Right lobe of liver (tissue), 4 donors: ENCODE results near the gene SLC45A1.

Source experiments
- POLR2A ChIP-seq: fragments of 450-650 bp; IDR thresholded peaks from one replicate; pipeline ENCODE4 v1.6.1; 2017; ENCODE audit warnings: antibody characterized with exemption, mild to moderate bottlenecking
- TF ChIP-seq, protein P1 (sequence below), 4 donors: fragments of 200-600 bp in 3 of 4; fragments of 450-650 bp in 1 of 4; IDR thresholded peaks; one replicate each; pipeline versions ENCODE4 v1.5.1 to v1.8.0; 2016 to 2022; ENCODE audit warnings: antibody characterized with exemption in 4 of 4, mild to moderate bottlenecking in 2 of 4
- donor health status: DM: no; HTN: no; CAD: no.
- donor health status: DM: no; HTN: no; CAD: no.
- donor health status: DM: no; HTN: yes; CAD: no.

DNA sequence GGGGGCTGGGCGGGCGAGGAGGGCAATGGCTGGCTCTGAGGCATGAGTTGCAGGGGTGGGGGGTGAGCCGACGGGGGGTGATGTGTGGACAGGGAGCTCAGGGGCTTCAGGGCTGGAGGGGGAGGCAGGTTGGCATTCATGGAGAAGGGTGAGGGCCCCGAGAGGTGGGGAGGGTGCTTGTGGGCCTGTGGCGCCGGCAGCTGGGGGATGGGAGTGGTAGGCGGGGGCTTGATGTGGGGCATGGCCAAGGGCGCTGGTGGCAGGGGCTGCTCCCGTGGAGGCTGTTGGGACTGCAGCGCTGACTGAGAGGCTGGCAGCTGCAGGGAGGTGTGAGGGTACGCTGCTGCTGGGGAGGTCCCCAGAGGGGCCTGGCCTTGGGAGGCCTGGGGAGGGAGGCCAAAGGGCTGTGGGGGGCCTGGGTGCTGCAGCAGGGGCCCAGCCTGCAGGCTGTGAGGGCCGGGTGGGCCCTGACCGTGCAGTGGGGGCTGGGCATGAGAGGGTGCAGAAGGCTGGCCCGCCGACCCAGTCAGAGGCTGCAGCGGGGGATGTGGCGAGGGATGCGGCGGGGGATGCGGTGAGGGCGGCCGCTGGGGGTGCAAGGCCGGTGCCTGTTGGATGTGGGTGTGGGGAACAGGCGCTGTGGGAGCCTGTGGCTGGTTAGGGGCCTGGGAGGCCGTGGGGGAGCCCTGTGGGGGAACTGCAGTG is 42.7 kb downstream of the SLC45A1 start:
- TF ChIP-seq, protein P1, sequence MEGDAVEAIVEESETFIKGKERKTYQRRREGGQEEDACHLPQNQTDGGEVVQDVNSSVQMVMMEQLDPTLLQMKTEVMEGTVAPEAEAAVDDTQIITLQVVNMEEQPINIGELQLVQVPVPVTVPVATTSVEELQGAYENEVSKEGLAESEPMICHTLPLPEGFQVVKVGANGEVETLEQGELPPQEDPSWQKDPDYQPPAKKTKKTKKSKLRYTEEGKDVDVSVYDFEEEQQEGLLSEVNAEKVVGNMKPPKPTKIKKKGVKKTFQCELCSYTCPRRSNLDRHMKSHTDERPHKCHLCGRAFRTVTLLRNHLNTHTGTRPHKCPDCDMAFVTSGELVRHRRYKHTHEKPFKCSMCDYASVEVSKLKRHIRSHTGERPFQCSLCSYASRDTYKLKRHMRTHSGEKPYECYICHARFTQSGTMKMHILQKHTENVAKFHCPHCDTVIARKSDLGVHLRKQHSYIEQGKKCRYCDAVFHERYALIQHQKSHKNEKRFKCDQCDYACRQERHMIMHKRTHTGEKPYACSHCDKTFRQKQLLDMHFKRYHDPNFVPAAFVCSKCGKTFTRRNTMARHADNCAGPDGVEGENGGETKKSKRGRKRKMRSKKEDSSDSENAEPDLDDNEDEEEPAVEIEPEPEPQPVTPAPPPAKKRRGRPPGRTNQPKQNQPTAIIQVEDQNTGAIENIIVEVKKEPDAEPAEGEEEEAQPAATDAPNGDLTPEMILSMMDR (IDR thresholded peaks at IDR 0.05) = no peak
- no peak for TF ChIP-seq POLR2A
